RPMI7951 (cell line): ENCODE results near the gene CHD6. TPM values are rescaled to one million over a fixed set of nuclear protein-coding genes. Genes with fewer than 3 reads are reported as not detected.
"Not testable (repeated sequence)": the region's sequence is repeated elsewhere in the genome, so short reads cannot be mapped to it uniquely, and the experiment has no call there.

Experiments
- DNase-seq: peaks from one replicate; pipeline ENCODE4 v3.0.0-alpha.2; 2012; ENCODE audit warnings: low read depth
- total RNA-seq: library from RNA; depleted of rRNA; stranded (reverse); fragments of >200 nt; shearing (Covaris generic); gene quantifications from 2 replicates; pipeline ENCODE4 v1.2.3, GENCODE V29; 2014

CHD6 gene
- total RNA-seq, 1 experiment from 2014 or later: 17.4 TPM

- DNase-seq: no peak
These were observed 79.2 kb downstream of the CHD6 start for GRCh38 chr20:41538810-41539596.

GRCh38 chr20:41537865-41538264 lies 80.3 kb downstream of the CHD6 start:
- no peak for DNase-seq

GRCh38 chr20:41535551-41535950 lies 82.6 kb downstream of the CHD6 start:
- not testable (repeated sequence) for DNase-seq

- no peak for DNase-seq
These were observed 83.3 kb downstream of the CHD6 start for GRCh38 chr20:41534842-41535241.

GRCh38 chr20:41534170-41534569 lies 84.0 kb downstream of the CHD6 start:
- no peak for DNase-seq

- no peak for DNase-seq
These were observed 84.5 kb downstream of the CHD6 start for GRCh38 chr20:41533537-41534136.

GRCh38 chr20:41532935-41533334 lies 85.2 kb downstream of the CHD6 start:
- no peak for DNase-seq

- DNase-seq: no peak
These were observed 86.5 kb downstream of the CHD6 start for GRCh38 chr20:41531518-41532275.

GRCh38 chr20:41530923-41531322 lies 87.3 kb downstream of the CHD6 start:
- DNase-seq: no peak

GRCh38 chr20:41526327-41526726 lies 91.8 kb downstream of the CHD6 start:
- no peak for DNase-seq

- peak; percentile 17 for DNase-seq
These were observed 93.1 kb downstream of the CHD6 start for GRCh38 chr20:41524980-41525613.

GRCh38 chr20:41523857-41524256 lies 94.3 kb downstream of the CHD6 start:
- DNase-seq: no peak

- no peak for DNase-seq
These were observed 104.3 kb downstream of the CHD6 start for GRCh38 chr20:41513829-41514228.

GRCh38 chr20:41512624-41513023 lies 105.6 kb downstream of the CHD6 start:
- DNase-seq: no peak

- no peak for DNase-seq
These were observed 107.2 kb downstream of the CHD6 start for GRCh38 chr20:41510847-41511450.

GRCh38 chr20:41510224-41510623 lies 108.0 kb downstream of the CHD6 start:
- no peak for DNase-seq

- DNase-seq: no peak
These were observed 108.6 kb downstream of the CHD6 start for GRCh38 chr20:41509316-41510200.

GRCh38 chr20:41508335-41508734 lies 109.8 kb downstream of the CHD6 start:
- no peak for DNase-seq

GRCh38 chr20:41507851-41508250 lies 110.3 kb downstream of the CHD6 start:
- DNase-seq: no peak

- no peak for DNase-seq
These were observed 110.7 kb downstream of the CHD6 start for GRCh38 chr20:41507436-41507835.
